ENCODE data around the gene NPLOC4.

The NPLOC4 gene

DNA sequence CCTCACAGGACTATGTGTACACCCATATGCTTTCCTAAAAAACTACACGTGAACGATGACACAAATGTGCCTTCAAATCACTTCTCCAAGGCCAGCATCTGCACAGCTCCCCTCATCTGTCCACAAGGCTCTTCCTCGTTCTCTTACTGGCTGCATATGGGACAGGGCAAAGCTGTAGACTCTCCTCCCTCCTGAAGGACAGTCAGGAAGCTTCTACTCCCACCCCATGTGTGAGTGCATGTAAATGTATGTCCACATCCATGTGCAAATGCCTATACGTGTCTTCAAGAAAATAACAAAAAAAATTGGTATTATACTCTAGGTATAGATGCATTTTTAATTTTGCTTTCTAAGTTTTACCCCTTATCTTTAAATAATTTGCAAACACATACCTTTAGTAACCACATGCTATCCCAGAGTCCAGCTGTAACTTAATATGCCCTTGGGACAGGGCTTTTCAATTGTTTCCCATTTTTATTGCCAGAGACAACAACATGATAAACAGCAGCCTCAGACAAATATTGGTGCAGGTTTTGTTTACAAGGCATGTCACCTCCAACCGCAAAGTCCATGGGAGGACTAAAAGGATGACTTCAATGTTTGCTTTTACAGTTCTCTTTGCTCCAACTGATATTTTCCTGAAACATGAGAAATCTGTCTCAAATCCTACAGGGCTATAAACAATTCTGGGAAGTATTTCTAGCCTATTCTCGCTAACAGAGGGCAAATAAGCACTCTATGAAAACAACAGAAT, 53.1 kb downstream of the NPLOC4 start:
- DNase-seq (ENCODE audit: low read depth): no peak

DNA sequence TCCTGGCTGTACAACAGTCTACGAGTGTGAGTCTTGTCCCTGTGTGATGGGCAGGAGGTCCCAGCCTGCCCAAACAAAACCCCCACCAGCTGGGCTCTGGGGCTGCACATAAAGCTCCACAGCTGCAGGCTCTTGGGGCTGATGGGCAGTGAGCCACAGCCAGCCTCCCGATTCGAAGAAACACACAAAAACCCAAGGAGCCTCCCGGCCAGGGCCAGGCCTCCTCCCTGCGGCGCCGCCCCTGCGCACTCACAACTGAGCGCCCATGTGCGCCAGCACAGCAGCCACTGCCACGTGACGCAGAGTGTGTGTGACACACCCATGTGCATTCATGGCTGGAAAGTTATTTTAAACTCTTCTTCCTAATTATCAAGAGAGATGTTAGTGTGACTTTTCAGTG, 54.2 kb downstream of the NPLOC4 start:
- no peak for DNase-seq (ENCODE audit: low read depth)

DNA sequence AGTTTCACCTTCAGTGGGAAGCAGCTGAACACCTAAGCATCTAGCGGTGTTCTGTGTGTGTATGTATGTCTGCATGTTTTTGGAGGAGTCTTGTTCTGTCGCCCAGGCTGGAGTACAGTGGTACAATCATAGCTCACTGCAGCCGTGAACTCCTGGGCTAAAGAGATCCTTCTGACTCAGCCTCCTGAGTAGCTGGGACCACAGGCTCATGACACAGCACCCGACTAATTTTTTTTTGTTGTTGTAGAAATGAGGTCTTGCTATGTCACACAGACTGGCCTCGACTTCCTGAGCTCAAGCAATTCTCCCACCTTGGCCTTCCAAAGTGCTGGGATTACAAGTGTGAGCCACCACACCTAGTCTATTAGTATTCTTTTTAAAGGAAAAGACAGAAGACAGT, 54.6 kb downstream of the NPLOC4 start:
- DNase-seq (ENCODE audit: low read depth): no peak

DNA sequence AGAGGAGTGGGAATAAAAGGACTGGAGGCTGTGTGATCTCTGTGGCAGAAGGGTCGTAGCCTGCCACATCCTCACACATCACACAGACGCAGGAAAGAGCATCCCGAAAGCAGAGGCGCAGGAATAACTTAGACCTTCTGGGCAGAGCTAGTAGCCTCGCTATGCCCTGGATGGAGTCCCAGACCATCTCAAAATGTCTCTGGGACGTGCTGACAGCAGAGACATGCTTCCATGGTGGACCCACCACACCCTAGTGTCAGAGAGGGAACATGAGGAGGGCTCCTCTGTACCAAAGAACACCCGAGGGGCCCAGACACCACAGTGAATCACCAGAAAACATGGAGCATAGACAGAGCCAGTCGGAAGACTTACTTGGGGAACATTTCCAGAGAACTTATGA, 55.2 kb downstream of the NPLOC4 start:
- DNase-seq (ENCODE audit: low read depth): no peak

DNA sequence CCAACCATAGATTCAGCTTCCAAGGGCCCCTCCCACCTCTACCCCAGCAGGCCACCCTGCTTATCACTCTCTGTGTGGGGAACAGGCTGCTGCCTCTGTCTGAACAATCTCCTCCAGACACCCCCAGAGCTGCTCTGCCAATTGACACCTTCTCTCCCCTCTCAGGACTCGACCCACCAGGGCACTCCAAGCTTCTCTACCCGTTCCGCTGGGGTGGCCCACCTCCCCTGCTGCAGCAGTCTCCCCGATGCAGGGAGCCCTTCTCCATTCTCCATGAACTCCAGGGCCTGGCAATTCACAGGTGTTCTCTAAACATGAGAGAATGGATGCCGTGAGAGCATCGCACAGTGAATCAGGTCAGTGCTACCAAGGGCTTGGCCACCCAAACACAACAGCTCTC, 56.4 kb downstream of the NPLOC4 start:
- DNase-seq (ENCODE audit: low read depth): no peak

DNA sequence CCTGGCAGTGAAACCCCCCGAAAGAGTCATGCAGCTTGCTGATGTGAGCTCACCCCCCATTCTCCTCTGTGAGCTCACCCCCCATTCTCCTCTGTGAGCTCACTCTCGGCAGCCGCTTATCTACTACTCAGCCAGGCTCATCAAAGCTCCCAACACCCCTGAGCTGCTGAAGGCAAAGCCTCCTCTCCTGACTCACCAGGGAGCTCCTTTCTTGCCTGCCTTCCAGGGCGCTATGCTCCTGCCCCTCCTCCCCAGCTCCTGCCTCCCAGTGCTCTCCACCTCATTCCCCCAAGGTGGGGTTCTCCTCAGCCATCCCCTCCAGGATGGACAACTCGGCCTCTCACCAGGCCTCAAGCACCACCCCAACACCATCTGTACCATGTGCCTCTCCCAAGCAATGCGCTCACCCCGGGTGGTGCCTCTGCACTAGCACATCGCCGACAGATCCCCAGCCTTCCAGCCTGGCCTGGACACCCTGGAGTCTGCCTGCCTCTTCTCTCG, 57.0 kb downstream of the NPLOC4 start:
- DNase-seq (ENCODE audit: low read depth): no peak

DNA sequence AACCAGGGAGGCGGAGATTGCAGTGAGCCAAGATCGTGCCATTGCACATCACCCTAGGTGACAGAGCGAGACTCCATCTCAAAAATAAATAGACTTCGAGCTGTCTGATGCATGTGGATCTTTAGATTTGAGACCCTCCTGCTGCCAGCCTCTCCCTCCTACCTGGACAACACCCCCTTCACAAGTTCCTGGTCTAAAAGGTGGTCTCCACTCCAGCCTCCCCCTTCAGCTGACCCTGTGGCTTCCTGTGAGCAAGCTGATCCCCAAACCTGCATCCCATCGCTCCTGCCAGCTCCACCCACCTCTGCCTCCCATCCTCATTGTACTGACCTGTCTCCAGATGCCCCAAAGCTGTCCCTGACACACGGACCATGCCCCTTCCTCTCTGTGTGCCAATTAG, 57.6 kb downstream of the NPLOC4 start:
- DNase-seq (ENCODE audit: low read depth): no peak

DNA sequence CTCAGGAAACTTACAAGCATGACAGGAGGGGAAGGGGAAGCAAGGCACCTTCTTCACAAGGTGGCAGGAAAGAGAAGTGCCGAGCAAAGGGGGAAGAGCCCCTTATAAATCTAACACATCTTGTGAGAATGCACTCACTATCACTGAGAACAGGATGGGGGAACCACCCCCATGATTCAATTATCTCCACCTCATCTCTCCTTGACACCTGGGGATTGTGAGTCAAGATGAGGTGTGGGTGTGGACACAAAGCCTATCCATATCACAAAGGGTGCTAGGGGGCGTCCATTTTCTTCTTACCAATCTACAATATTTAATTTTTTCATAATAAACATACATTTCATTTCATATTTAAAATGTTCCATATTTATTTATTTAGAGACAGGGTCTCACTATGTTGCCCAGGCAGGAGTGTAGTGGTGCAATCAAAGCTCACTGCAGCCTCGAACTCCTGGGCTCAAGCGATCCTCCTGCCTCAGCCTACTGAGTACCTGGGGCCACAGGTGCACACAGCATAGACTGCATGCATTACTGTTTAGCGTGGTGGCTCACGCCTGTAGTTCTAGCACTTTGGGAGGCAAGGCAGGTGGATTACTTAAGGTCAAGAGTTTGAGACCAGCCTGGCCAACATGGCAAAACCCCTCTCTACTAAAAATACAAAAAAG, 58.2 kb downstream of the NPLOC4 start:
- DNase-seq (ENCODE audit: low read depth): no peak

DNA sequence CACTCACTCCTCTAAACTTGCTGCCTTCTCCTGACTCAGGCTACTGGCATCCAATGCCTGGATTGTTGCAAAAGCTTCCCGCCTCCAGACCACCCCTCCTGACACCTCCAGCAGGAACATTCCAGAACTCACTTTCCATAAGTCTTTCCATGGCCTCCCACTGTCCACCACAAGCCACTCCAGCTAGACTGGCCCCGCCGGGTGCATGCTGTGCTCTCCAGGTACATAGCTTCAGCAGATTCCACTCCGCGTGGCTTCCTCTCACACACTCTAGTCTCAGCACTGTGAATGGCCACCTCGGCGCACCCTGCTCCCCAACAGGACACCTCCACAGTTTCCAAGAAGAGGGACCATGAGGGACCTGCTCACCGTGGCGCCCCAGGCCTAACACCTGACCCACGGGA, 58.9 kb downstream of the NPLOC4 start:
- no peak for DNase-seq (ENCODE audit: low read depth)

DNA sequence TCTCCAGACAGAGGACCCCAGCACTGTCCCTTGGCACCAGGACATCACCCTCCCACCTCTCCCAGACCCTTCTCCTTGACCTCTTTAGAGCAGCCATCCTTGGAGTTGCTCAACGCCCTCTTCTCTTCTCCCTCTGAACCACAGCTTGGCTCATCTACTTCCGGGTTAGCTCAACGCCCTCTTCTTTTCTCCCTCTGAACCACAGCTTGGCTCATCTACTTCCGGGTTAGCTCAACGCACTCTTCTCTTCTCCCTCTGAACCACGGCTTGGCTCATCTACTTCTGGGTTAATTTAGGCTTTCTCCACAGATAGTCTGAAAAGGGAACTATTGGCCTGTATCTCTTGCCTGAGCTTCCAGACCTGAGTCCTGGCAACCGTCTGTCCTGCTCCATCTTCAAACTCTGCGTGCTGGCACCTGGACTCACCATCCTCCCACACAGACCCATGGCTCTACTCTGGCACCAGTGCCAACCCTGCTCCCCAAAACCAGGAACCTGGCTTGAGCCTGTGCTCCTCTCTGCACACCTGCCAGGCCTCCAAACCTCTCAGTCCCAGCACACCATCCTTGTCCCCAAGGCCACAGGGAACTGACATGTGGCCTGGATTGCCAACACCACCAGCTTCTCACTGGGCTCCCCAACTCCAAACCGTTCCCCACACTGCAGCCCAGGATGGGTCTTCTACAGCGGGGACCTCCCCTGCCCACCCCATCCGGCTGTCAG, 59.5 kb downstream of the NPLOC4 start:
- DNase-seq (ENCODE audit: low read depth): no peak

DNA sequence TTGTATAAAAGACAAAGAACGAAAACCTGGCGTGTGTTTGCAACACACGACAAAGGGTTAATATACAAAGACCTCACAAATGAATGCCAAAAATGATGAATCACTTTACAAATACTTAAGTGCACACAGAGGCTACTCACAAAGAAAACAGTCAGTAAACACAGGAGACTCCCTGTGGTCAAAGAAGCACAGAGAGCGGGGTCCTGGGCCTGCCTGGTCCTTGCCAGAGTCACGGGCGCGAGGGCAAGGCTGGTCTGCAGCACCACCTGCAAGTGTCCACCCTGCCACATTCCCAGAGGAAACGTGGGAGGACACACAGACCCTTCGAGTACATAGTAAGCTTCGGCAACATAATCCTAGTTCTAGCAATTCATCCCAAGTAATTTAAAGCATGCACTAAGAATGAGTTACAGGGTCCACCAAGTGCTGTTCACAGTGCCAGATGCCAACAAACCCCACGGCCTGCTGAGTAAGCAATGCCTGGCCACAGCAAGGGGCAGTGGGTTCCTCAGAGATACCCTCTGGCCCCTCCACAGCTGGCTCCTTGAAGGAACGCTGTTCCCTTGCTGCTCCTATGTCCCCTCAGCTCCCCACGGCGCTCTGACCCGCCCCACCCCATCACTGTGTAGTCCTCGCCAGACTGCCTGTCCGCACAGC, 60.2 kb downstream of the NPLOC4 start:
- no peak for DNase-seq (ENCODE audit: low read depth)

DNA sequence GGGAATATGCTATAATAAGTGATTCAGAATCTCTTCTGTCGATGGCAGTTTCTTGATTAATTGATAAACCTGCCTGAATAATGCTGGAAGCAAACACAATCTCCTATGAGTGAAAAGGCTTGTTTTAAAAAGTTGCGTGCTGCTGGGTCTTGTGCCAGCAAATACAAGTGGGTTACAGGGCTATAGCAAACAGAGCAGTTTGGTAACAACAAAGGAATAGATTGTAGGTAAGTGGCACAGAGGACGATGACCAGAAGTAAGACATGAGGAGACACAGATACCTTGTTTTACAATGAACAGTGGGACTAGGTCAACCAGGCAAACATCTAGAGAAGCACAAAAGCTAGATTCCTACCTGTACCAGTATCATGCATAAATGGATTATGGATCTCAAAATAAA, 61.1 kb downstream of the NPLOC4 start:
- DNase-seq (ENCODE audit: low read depth): no peak

DNA sequence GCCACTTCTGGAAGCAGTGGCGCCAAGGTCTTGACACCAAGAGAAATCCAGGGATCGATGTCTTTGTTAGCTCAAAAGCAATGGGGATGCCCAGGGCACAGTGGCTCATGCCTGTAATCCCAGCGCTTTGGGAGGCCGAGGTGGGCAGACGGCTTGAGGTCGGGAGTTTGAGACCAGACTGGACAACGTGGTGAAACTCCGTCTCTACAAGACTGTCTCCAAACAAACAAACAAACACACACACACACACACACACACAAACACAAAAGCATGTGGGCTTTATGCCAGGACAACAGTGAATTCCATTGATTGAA, 62.3 kb downstream of the NPLOC4 start:
- no peak for DNase-seq (ENCODE audit: low read depth)

DNA sequence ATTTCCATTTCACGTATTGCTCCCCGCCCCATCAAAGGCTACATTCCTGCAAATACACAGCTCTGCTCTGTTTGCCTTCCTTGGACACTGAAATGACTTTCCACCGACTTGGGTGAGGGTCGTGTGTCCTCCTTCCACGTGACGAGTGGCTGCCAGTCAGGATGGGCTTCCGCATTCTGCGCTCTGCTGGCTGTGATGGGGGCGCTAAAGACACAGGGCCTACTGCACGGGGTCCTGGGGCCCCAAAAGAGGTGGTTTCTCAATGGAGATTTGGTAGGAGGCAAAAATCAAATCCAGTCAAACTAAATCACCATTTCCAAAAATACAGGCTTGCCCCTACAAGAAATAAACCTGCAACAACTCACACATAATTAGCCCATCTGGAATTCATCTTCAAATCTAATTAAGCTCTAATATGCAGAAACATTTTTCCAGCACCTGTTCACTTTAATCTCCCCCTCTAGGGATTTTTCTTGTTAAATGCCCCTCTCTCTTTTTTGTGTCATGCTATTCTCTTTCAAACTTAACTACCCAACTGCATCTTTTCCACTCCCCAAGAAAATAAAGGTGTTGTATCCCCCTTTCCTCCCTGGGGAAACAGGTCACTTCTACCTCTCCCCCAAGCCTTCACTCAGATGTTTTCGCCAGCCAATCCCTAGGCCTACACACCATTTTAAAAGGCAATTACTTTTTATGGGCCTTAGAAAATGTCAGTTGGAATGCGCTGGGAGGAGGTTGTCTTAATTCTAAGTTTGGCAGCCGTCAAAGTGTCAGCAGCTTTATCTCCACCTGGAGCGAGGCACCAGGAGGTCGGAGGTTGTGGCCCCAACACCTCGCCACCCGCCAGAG, 62.9 kb downstream of the NPLOC4 start:
- DNase-seq (ENCODE audit: low read depth): no peak

DNA sequence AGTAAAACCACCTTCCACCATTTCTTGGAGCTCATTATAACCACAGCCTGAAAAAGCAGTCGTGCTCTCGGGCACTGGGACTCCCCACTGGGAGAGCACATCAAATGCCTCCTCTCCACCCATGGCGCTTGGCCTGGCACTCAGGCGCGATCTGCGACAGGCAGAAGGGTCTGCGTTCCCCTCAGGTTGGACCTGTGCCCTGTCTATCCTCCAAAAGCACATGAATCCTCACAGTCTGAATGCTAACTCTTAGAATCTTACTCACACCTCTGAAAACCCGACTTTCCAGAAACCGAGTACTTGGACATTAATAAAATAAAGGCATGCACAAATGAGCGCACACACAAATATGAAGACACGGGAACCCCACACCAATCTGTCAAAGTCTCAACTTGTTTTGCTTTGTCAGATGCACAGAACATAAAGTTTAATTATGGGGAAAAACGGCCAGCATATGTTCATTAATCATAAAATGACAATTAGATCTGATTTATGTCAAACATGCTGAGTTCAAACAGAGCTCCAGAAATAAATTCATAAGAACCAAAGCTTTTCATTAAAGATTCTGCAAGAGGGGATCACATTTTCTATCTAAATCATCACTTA, 64.2 kb downstream of the NPLOC4 start:
- DNase-seq (ENCODE audit: low read depth): no peak

DNA sequence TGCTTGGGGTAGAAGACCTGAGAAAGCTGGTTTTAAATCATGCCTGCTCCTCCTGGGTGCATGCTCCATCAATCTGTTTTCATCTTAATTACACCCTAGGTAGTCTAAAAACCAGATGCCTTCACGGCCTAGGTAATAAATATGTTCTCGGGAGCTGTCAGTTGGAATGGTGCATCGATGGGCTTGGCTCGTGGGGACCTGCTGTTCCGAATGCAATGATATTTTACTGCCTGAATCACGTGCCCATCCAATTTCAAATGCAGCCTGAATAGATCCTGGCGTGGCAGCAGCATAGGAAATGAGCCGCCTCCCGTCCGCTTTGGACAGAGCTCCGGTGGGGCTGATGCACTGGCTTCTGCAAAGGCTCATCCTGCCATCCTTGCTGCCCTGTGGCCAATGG, 65.9 kb downstream of the NPLOC4 start:
- DNase-seq (ENCODE audit: low read depth): no peak

DNA sequence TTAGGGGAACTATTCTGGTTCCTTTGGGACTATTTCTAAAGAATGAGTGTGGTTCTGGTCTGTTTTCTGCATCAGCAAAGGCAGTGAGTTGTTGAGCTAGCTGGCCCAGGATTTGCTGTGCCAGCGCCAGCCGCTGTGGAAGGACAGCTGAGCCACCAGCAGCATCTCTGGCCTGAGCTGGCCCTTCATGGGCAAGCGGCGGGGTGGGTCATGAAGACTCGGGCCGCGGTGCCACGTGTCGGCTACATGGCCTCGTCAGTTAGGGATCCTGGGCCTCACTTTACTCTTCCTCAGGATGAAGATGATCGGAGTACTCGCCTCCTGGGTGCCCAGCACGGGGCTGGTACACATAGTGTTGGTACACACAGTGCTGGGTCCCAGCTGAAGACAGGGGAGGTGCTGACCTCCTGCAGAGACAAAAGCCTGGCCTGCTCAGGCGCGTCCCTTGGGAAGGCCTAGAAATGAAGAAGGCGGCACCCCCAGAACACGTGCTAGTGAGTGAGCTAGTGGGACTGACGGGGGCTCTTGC, 66.9 kb downstream of the NPLOC4 start:
- no peak for DNase-seq (ENCODE audit: low read depth)

DNA sequence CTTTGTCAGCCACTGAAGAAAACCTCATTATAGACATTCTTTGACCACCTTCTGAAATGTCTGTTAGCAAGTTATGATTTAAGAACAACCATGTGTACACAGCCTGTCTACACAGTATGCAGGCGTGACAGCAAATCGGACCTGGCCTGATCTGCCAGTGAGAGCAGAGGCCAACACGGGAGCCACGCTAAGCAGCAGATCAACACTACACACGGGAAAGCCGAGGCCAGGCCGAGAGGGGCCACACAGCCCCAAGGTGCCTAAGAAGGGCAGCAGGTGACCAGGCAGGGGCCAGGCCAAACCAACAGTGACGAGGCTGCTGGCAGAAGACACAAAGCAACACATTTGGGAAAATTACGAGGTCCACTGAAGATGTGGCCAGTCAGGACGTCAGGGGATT, 68.5 kb downstream of the NPLOC4 start:
- no peak for DNase-seq (ENCODE audit: low read depth)

DNA sequence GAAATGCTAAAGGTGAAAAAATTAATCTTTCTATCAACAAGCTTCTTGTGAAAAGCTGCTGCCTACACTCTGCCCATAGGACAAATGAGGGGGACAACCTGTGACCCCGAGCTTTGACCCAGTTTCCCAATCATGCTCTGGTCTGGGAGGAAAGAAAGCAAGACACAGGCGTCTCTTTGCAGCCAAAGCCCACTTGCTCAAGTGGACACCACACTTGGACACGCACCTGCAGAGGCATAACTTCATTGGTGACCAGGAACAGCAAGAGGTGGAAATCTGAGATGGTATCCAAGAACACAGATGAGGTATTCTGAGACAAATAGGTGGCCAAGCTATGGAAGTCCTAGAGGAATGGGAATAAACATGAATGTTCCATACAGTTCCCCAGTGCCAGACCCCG, 69.7 kb downstream of the NPLOC4 start:
- no peak for DNase-seq (ENCODE audit: low read depth)

DNA sequence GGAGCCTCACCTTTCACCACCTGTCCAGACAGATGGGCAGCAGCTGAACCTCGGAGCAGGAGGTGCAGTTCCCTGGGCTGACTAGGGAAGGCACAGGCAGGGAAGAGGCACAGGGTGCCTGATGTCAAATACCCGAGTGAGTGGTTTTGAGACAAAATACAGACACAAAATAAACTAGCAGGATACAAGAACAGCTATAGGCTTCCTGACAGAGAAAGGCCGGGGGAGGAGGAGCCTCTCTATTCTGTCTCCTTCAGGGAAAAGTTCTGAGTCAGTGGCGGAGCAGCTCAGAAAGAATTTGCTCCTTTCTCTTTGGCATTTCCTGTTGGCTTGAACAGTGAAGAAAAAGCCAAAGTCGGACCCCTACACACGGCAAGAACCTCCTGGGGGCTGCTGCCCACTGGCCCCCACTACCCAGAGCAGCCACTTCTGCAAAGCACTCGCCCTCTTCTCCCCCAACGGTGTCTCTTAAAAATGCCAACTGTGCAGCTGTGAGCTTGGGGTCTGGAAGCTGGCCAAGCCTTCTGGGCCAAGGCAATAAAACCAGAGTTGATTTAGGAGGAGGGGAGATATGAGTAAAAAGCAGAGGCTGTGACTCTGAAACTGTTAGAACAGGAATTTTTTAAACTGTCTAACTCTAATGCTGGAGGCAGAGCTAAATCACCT, 70.3 kb downstream of the NPLOC4 start:
- DNase-seq (ENCODE audit: low read depth): no peak

DNA sequence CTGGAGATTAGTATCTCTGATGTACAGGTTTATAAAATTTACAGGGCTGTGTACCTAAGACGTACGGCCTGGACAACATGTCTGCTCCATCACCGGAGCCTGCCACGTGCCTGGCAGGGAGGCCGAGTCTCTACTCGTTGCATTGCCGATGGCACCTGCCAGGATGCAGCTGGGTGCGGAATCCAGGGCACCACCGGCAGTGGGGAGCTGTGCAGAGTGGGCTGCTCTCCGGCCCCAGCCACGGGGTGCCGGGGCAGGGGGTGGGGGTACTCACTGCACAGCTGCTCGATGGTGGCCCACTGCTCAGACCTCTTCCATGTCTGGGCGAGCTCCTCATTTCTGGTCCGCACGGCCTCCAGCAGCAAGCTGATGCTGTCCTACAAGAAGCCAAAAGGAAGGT, 71.7 kb downstream of the NPLOC4 start:
- DNase-seq (ENCODE audit: low read depth): no peak
